Thymus (tissue), 11 donors: ENCODE results near the gene CDK11A. TPM values are rescaled to one million over a fixed set of nuclear protein-coding genes. Genes with fewer than 3 reads are reported as not detected.
"Not testable (repeated sequence)": the region's sequence is repeated elsewhere in the genome, so short reads cannot be mapped to it uniquely, and the experiment has no call there.

Experiments
- DNase-seq, 9 donors: peaks; one replicate each; pipeline ENCODE4 v3.0.0-alpha.2; 2013; ENCODE audit warnings: low spot score in 9 of 9, low read depth in 6 of 9, missing footprints in 1 of 9
- H3K27ac ChIP-seq, 2 donors: one replicate each; pipeline ENCODE4 v1.5.1; 2013; ENCODE audit warnings: control low read depth in 1 of 2, low read depth in 1 of 2, low read length in 1 of 2, mild to moderate bottlenecking in 1 of 2, moderate library complexity in 1 of 2
- H3K27me3 ChIP-seq, 2 donors: one replicate each; pipeline ENCODE4 v1.5.1; 2013; ENCODE audit warnings: low read length in 1 of 2; ENCODE audit not compliant: control insufficient read depth in 2 of 2, insufficient read depth in 1 of 2
- H3K36me3 ChIP-seq, 2 donors: one replicate each; pipeline ENCODE4 v1.5.1; 2013; ENCODE audit warnings: low read length in 1 of 2, mild to moderate bottlenecking in 1 of 2, moderate library complexity in 1 of 2; ENCODE audit not compliant: control insufficient read depth in 2 of 2, insufficient read depth in 2 of 2
- H3K4me1 ChIP-seq, 2 donors: one replicate each; pipeline ENCODE4 v1.5.1; 2013; ENCODE audit warnings: low read length in 2 of 2; ENCODE audit not compliant: control insufficient read depth in 2 of 2, insufficient read depth in 2 of 2
- H3K4me3 ChIP-seq, 2 donors: one replicate each; pipeline ENCODE4 v1.5.1; 2013; ENCODE audit warnings: low read length in 2 of 2, control low read depth in 1 of 2, mild to moderate bottlenecking in 1 of 2
- H3K9me3 ChIP-seq, 2 donors: one replicate each; pipeline ENCODE4 v1.5.1; 2013; ENCODE audit warnings: low read length in 1 of 2, mild to moderate bottlenecking in 1 of 2; ENCODE audit not compliant: control insufficient read depth in 2 of 2, insufficient read depth in 1 of 2
- whole genome bisulfite sequencing: extraction: QIAGEN DNeasy Blood & Tissue Kit; methylation state at CpG from one replicate; pipeline ENCODE4 v1.1.7; 2013; 5-methylcytosine and 5-hydroxymethylcytosine counted together
- polyA plus RNA-seq: library from polyadenylated mRNA; stranded (reverse); fragments of 200-250 nt; gene quantifications from one replicate; pipeline ENCODE4 v1.2.3, GENCODE V29; 2013
- total RNA-seq: library from RNA; stranded (reverse); fragments of 120-200 nt; gene quantifications from one replicate; pipeline ENCODE4 v1.2.4, GENCODE V29; 2013
- donor health status: healthy.

The CDK11A gene
- total and polyA plus RNA-seq, 2 donors = 19.8 to 52.2 TPM

DNA sequence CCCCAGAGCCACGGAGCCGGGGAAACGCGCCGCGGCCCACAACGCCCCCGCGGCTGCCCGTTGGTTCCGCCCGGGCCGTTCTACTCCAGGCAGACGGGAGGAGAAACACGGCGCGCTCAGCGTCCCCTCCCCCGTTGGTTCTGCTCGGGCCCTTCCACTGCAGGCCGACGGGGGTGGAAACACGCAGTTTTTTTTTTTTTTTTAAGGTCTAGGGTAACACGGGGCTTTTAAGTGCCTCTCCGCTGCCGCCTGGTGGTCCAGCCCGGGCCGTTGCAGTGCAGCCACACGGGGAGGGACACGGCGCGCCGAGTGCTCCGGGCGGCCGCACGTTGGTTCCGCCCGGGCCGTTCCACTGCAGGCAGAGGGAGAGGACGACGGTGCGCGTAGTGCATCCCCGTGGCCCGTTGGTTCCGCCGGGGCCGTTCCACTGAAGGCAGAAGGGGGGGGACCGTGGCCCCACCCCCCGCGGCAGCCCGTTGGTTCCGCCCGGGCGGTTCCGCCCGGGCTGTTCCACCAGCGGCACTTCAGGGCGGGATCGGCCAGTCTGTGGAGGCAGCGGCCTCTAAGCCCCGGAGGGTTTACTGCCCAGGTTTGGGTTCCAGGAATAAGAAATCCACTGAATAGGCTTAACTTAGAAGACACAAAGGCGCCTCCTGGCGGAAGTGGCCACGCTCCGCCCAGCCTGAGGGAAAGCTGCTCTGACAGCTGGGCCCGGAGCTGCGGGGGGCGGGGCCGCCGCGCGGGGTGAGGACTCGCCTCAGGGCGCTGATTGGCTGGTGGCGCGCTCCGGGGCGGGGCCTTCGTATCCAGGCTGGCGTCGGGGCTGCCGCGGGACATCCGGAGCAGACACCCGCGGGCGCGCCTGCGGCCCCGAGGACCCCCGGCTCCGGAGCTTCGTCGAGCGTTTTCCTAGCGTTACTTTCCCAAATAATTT, 31.2 kb downstream of the CDK11A start, which contains the start of gene SLC35E2B:
TSS of gene SLC35E2B (minus strand) at position 82 of the 934 bp plus-strand sequence. CDS start 16,096 bp downstream, outside the sequence.
- peak; percentile 52 to 98 (median 88) for DNase-seq
- H3K4me1 ChIP-seq, H3K9me3 ChIP-seq, H3K36me3 ChIP-seq, H3K27me3 ChIP-seq: not testable (repeated sequence)
- WGBS = under 1% methylated on average over 23 of the region's 98 CpGs
- H3K27ac ChIP-seq = peak within 1 kb of the TSS; percentile 86 to 94
- H3K4me3 ChIP-seq = peak within 1 kb of the TSS; percentile 45 to 57

DNA sequence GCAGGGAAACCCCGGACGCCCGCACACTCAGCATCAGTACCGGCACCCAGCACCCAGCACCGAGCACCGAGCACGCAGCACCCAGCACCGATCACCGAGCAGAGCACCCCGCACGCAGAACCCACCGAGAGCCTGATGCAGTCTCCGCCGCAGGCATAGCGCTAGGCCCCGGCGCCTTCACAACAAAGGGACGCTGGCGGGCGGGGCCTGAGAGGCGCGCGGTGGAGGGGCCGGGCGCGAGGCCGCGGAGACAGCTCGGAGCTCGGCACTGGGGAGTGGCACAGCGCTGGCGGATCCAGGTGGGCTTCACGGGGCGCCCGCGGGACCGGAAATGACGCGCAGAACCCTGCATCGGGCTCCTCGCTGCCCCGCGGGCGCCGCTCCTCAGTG, 31.8 kb downstream of the CDK11A start:
- DNase-seq = peak in 8 of 9 donors; percentile 19 to 91 (median 69)
- not testable (repeated sequence) for H3K4me1 ChIP-seq, H3K27me3 ChIP-seq, H3K9me3 ChIP-seq
- WGBS = under 1% methylated on average over 31 of the region's 45 CpGs
- Histone ChIP-seq H3K27ac (peak overlapping the region; percentile 86 to 94), H3K4me3 (peak overlapping the region; percentile 45 to 57), H3K36me3 (peaks cover 4 to 10% of the 10 kb centered on the region in 2 donors)

DNA sequence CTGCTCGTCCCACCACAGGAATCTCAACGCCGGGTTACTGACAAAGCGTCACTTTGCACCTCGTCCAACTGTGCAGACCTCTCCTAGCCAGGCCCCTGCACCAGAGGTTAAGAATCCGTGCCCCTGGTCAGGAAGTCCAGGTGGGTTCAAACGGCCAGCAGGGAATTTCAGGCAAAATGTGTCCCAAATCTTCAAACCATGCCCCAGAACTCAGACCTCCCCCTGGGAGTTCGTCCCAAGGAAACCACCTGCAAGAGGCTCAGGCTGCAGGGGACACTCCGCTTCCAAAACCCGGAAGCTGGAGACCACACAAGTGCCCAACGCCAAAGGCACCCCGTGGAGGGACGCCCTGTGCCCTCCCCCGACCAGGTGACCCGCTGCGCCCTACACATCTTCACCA, 32.7 kb downstream of the CDK11A start:
- not testable (repeated sequence) for H3K4me1 ChIP-seq, H3K4me3 ChIP-seq, DNase-seq, H3K27me3 ChIP-seq, H3K9me3 ChIP-seq, H3K27ac ChIP-seq
- WGBS = 0% methylated on average over 3 of the region's 16 CpGs
- peaks cover 4 to 10% of the 10 kb centered on the region in 2 donors for H3K36me3 ChIP-seq

DNA sequence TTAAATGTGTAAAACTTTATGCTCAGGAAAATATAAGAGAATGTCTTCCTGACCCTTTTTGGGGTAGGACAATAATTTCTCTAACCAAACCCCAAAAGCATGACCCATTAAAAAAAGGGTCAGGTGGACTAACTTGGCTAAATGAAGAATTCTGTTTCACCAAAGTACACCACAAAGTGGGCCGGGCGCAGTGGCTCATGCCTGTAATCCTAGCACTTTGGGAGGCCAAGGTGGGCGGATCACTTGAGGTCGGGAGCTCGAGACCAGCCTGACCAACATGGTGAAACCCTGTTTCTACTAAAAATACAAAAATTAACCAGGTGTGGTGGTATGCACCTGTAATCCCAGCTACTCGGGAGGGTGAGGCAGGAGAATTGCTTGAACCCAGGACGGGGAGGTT, 34.6 kb downstream of the CDK11A start:
- H3K27me3 ChIP-seq, DNase-seq, H3K9me3 ChIP-seq, H3K4me1 ChIP-seq, H3K4me3 ChIP-seq, H3K27ac ChIP-seq: not testable (repeated sequence)
- WGBS = 99% methylated on average over 7 of the region's 7 CpGs
- H3K36me3 ChIP-seq = peaks cover 4 to 14% of the 10 kb centered on the region in 2 donors

DNA sequence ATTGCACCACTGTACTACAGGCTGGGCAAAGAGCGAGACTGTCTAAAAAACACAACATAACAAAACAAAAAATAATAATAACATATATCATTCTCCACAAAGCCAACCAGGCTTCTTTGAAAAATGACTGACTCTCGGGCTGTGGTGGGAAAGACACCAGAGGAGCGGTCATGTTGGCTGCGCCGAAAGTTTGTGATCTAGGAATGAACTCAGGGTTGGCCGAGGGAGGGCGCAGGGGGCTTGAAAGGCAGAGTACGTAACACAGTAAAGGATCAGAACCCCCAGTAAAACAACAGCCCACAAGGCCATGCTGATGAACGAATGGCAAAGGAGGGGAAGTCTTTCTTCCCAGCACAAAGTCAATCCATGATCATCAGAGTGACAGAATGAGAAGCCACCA, 36.3 kb downstream of the CDK11A start:
- H3K4me1 ChIP-seq = no peaks in the 10 kb centered on the region
- no peaks in the 10 kb centered on the region for H3K9me3 ChIP-seq
- H3K4me3 ChIP-seq = no peak overlapping the region
- no peak overlapping the region for H3K27ac ChIP-seq
- WGBS = 87% methylated on average over 9 of the region's 9 CpGs
- H3K27me3 ChIP-seq = no peaks in the 10 kb centered on the region
- peaks cover 14 to 24% of the 10 kb centered on the region in 2 donors for H3K36me3 ChIP-seq
- DNase-seq = no peak

DNA sequence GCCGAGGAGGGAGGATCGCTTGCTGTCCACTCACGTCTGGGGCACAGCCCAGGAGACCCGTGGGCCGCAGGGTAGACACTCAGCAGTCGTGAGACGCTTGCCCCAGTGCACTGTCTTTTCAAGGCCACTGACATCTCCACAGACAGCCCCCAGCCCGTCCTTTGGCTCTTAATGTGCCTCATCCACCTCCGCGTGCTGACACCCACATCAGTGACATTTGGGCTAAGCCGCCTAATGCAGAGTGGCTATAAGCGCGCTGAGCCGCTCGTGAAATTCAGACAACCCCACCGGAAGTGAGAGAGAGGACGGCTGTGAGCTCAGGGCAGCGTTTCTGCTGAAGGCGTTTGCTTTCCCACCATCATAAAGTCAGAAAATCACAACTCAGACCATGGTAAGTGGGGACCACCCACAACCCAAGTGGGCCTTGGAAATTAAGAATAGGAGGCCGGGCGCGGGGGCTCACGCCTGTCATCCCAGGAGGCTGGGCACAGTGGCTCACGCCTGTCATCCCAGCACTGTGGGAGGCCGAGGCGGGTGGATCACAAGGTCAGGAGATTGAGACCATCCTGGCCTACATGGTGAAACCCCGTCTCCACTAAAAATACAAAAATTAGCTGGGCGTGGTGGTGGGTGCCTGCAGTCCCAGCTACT, 40.0 kb downstream of the CDK11A start:
- no peaks in the 10 kb centered on the region for H3K27me3 ChIP-seq
- H3K4me1 ChIP-seq = peaks cover 0 to 3% of the 10 kb centered on the region in 2 donors
- DNase-seq = no peak
- no peak overlapping the region for H3K4me3 ChIP-seq
- H3K9me3 ChIP-seq = no peaks in the 10 kb centered on the region
- H3K27ac ChIP-seq = no peak overlapping the region
- H3K36me3 ChIP-seq = peaks cover 22% of the 10 kb centered on the region in 2 donors
- 94% methylated on average over 28 of the region's 28 CpGs for WGBS

DNA sequence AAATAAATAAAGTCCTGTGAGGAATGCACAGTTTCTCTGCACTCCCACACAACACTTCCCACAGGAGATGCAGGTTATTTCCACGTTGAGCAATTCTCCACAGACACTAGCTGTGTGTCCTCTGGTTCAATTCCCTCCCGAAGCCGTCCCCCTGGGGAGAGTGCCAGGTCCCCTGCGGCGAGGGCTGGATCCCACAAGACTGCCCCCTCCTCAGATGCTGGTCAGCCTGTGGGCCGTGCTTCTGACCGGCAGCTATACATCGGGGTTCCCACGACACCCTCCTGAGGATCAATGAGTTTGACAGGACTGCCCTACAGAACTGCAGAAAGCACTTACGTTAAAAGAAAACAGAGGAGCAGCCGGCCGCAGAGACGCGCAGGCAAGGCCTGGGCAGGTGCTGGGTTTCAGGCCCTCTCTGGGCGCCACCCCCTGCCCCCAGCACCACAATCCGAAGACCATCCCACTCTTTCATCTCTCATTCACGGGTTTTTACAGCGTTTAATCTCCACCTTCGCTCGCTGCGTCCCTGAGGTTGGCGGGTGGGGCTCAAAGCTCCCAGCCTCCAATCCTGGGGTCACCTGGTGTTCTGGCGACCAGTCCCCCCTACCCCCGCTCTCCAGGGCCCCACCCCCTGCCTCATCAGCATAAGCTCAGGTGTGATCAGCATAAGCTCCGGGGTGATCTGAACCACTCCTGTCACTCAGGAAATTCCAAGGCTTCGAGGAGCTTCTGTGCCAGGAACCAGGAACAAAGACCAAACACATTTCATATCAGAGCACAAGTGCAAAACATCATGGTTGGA, 40.9 kb downstream of the CDK11A start:
- Histone ChIP-seq H3K27me3 (no peaks in the 10 kb centered on the region), H3K27ac (no peak overlapping the region), H3K4me3 (no peak overlapping the region), H3K9me3 (no peaks in the 10 kb centered on the region), H3K4me1 (peaks cover 7 to 12% of the 10 kb centered on the region in 2 donors), H3K36me3 (peaks cover 19 to 20% of the 10 kb centered on the region in 2 donors)
- no peak for DNase-seq
- 92% methylated on average over 26 of the region's 26 CpGs for WGBS

DNA sequence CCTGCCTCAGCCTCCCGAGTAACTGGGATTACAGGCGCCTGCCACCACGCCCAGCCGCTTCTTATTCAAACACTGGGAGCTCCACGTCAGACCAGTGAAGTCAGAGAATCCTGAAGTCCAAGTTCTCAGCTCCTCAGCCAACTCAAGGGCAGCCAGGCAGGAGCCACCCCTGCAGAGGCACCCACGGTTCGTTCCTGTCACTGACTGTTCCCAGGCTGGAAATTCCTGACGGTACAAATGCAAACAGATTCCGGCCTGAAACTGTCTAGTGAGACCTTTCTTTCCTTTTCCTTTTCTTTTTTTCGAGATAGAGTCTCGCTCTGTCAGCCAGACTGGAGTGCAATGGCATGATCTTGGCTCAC, 43.3 kb downstream of the CDK11A start:
- Histone ChIP-seq H3K9me3 (no peaks in the 10 kb centered on the region), H3K4me3 (no peak overlapping the region), H3K27ac (no peak overlapping the region), H3K27me3 (no peaks in the 10 kb centered on the region), H3K4me1 (peaks cover 12 to 24% of the 10 kb centered on the region in 2 donors), H3K36me3 (peaks cover 13 to 20% of the 10 kb centered on the region in 2 donors)
- DNase-seq = no peak
- 89% methylated on average over 11 of the region's 11 CpGs for WGBS
